Bronchial epithelial cell (primary cell): ENCODE data around the gene SLC25A25. TPM values are rescaled to one million over a fixed set of nuclear protein-coding genes. Genes with fewer than 3 reads are reported as not detected.
"Not testable (repeated sequence)": the region's sequence is repeated elsewhere in the genome, so short reads cannot be mapped to it uniquely, and the experiment has no call there.

Experiments used
- DNase-seq: peaks from one replicate; pipeline ENCODE4 v3.0.0-alpha.2; 2010; ENCODE audit warnings: low read depth
- FAIRE-seq: peaks from 2 replicates; lab custom pipeline; 2011; peaks lifted over from hg19 to GRCh38; lab: Jason Lieb, UNC
- H3K27me3 ChIP-seq: 2 replicates; pipeline ENCODE4 v1.5.1; 2011; ENCODE audit warnings: low read length; ENCODE audit not compliant: control insufficient read depth, insufficient read depth
- H3K36me3 ChIP-seq: 2 replicates; pipeline ENCODE4 v1.5.1; 2011; ENCODE audit warnings: low read length; ENCODE audit not compliant: control insufficient read depth, insufficient read depth
- H3K4me3 ChIP-seq: 2 replicates; pipeline ENCODE4 v1.5.1; 2011; ENCODE audit warnings: mild to moderate bottlenecking, low read depth, low read length, control low read depth
- CTCF ChIP-seq: IDR thresholded peaks from 2 replicates; pipeline ENCODE4 v1.5.1; 2011; ENCODE audit warnings: mild to moderate bottlenecking, moderate library complexity, low read length, control low read depth, inconsistent platforms; ENCODE audit not compliant: insufficient read depth, severe bottlenecking
- total RNA-seq: library from RNA; depleted of rRNA; stranded (reverse); fragments of >200 nt; gene quantifications from 2 replicates; pipeline ENCODE4 v1.2.1, GENCODE V29; 2014

Gene SLC25A25
- total RNA-seq, 1 donor from 2014 or later = 12.6 TPM

DNA sequence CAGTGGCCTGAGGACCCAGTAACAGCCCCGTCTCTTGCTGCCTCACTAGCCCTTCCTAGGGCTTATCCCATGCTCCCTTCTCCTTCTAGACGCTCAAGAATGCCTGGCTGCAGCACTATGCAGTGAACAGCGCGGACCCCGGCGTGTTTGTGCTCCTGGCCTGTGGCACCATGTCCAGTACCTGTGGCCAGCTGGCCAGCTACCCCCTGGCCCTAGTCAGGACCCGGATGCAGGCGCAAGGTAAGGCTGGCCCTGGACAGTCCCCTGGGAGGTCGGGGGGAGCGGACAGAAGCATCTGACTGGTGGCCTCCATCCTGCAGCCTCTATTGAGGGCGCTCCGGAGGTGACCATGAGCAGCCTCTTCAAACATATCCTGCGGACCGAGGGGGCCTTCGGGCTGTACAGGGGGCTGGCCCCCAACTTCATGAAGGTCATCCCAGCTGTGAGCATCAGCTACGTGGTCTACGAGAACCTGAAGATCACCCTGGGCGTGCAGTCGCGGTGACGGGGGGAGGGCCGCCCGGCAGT lies 39.0 kb downstream of the SLC25A25 start:
- H3K27me3 ChIP-seq = no peaks in the 10 kb centered on the region
- peaks cover 42% of the 10 kb centered on the region for H3K36me3 ChIP-seq
- no peak for TF ChIP-seq CTCF
- DNase-seq = no peak
- no peak for FAIRE-seq
- no peak overlapping the region for H3K4me3 ChIP-seq

DNA sequence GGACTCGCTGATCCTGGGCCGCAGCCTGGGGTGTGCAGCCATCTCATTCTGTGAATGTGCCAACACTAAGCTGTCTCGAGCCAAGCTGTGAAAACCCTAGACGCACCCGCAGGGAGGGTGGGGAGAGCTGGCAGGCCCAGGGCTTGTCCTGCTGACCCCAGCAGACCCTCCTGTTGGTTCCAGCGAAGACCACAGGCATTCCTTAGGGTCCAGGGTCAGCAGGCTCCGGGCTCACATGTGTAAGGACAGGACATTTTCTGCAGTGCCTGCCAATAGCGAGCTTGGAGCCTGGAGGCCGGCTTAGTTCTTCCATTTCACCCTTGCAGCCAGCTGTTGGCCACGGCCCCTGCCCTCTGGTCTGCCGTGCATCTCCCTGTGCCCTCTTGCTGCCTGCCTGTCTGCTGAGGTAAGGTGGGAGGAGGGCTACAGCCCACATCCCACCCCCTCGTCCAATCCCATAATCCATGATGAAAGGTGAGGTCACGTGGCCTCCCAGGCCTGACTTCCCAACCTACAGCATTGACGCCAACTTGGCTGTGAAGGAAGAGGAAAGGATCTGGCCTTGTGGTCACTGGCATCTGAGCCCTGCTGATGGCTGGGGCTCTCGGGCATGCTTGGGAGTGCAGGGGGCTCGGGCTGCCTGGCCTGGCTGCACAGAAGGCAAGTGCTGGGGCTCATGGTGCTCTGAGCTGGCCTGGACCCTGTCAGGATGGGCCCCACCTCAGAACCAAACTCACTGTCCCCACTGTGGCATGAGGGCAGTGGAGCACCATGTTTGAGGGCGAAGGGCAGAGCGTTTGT lies 39.6 kb downstream of the SLC25A25 start:
- no peak for FAIRE-seq
- no peak for TF ChIP-seq CTCF
- no peak overlapping the region for H3K4me3 ChIP-seq
- DNase-seq = no peak
- H3K27me3 ChIP-seq = no peaks in the 10 kb centered on the region
- peaks cover 35% of the 10 kb centered on the region for H3K36me3 ChIP-seq

DNA sequence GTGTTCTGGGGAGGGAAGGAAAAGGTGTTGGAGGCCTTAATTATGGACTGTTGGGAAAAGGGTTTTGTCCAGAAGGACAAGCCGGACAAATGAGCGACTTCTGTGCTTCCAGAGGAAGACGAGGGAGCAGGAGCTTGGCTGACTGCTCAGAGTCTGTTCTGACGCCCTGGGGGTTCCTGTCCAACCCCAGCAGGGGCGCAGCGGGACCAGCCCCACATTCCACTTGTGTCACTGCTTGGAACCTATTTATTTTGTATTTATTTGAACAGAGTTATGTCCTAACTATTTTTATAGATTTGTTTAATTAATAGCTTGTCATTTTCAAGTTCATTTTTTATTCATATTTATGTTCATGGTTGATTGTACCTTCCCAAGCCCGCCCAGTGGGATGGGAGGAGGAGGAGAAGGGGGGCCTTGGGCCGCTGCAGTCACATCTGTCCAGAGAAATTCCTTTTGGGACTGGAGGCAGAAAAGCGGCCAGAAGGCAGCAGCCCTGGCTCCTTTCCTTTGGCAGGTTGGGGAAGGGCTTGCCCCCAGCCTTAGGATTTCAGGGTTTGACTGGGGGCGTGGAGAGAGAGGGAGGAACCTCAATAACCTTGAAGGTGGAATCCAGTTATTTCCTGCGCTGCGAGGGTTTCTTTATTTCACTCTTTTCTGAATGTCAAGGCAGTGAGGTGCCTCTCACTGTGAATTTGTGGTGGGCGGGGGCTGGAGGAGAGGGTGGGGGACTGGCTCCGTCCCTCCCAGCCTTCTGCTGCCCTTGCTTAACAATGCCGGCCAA lies 40.4 kb downstream of the SLC25A25 start:
- peaks cover 28% of the 10 kb centered on the region for H3K36me3 ChIP-seq

GRCh38 chr9:128109050-128109709 lies 41.1 kb downstream of the SLC25A25 start:
- H3K4me3 ChIP-seq = no peak overlapping the region
- no peaks in the 10 kb centered on the region for H3K27me3 ChIP-seq
- TF ChIP-seq CTCF = no peak
- H3K36me3 ChIP-seq = peaks cover 24% of the 10 kb centered on the region
- no peak for FAIRE-seq
- no peak for DNase-seq

More for the DNA sequence above, 40.4 kb downstream of the SLC25A25 start:
- Histone ChIP-seq H3K27me3 (no peaks in the 10 kb centered on the region), H3K4me3 (no peak overlapping the region)
- DNase-seq = no peak
- FAIRE-seq = no peak
- TF ChIP-seq CTCF = no peak

- not testable (repeated sequence) for DNase-seq, H3K4me3 ChIP-seq, FAIRE-seq, H3K27me3 ChIP-seq
- H3K36me3 ChIP-seq = peaks cover 11% of the 10 kb centered on the region
Measured at GRCh38 chr9:128111726-128112125, 43.7 kb downstream of the SLC25A25 start.
